ENCODE results near the gene GNAQ. TPM values are rescaled to one million over a fixed set of nuclear protein-coding genes. Genes with fewer than 3 reads are reported as not detected.
"Not testable (repeated sequence)": the region's sequence is repeated elsewhere in the genome, so short reads cannot be mapped to it uniquely, and the experiment has no call there.

GNAQ gene
- total and polyA plus RNA-seq, 2 of the 13 experiments (the other 11 are each of a cell fraction or from before 2014, with no cell fraction given), result 16.5 to 17.7 TPM

DNA sequence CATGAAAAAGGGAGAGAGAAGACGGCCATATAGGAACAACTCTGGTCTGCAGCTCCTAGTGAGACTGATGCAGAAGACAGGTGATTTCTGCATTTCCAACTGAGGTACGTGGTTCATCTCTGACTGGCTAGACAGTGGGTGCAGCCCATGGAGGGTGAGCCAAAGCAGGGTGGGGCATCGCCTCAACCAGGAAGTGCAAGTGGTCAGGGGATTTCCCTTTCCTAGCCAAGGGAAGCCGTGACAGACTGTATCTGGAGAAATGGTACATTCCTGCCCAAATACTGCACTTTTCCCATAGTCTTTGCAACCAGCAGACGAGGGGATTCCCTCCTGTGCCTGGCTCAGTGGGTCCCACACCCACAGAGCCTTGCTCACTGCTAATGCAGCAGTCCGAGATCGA, 22.6 kb upstream of the GNAQ start:
- DNase-seq (ENCODE audit: low spot score); H2AFZ ChIP-seq (ENCODE audit: low read length); H3K27me3 ChIP-seq (ENCODE audit: control insufficient read depth in 1 of 2, insufficient read depth in 2 of 2, low read length in 2 of 2); H3K9ac ChIP-seq (ENCODE audit: insufficient read depth, low read depth, low read length); H3K4me1 ChIP-seq (ENCODE audit: insufficient read depth, low read length); intact Hi-C loops (cut with micrococcal nuclease; ENCODE audit: unreplicated experiment); CTCF ChIA-PET (ENCODE audit: low intra/inter-chr PET ratio, low total read pairs); POLR2A ChIA-PET; H4K20me1 ChIP-seq (ENCODE audit: insufficient read depth, low read length); H3K9me3 ChIP-seq (ENCODE audit: low read length); H3K27ac ChIP-seq (ENCODE audit: extremely low read length, insufficient read depth, low read length); BruUV-seq (replicated peaks); H3K36me3 ChIP-seq (replicated peaks in 1 of 2; ENCODE audit: control insufficient read depth in 1 of 2, insufficient read depth in 2 of 2, low read length in 2 of 2); in situ Hi-C loops (cut with HindIII; ENCODE audit: extremely low pct_ligation_motif_present, low pct_unique_long_range_greater_than_20kb); ATAC-seq; H3K79me2 ChIP-seq (ENCODE audit: insufficient read depth, low read length); FAIRE-seq: not testable (repeated sequence)
- peak overlapping the region in 2 of 3 experiments; percentile 42 to 57; a peak in 4 of 6 replicates for H3K4me3 ChIP-seq (replicated peaks in 1 of 3; ENCODE audit: insufficient read depth in 1 of 3, low read depth in 2 of 3, low read length in 3 of 3)
- WGBS (ENCODE audit: low lambda C conversion rate), result 26% methylated on average over 5 of the region's 7 CpGs
- TF ChIP-seq ELF1 (CRISPR knock-in tag; IDR thresholded peaks at IDR 0.05), result peak; percentile 75
- H3K4me2 ChIP-seq (ENCODE audit: low read depth, low read length), result peak overlapping the region; percentile 63

GRCh38 chr9:78053627-78054026, 22.0 kb upstream of the GNAQ start:
- no peaks in the 10 kb centered on the region for H3K79me2 ChIP-seq (ENCODE audit: insufficient read depth, low read length)
- H3K27me3 ChIP-seq (ENCODE audit: control insufficient read depth in 1 of 2, insufficient read depth in 2 of 2, low read length in 2 of 2), result no peaks in the 10 kb centered on the region; a peak in 1 of 5 replicates
- BruUV-seq (replicated peaks), result no TSS peak
- no peak for FAIRE-seq
- no peaks in the 10 kb centered on the region for H3K36me3 ChIP-seq (replicated peaks in 1 of 2; ENCODE audit: control insufficient read depth in 1 of 2, insufficient read depth in 2 of 2, low read length in 2 of 2)
- no peak overlapping the region for H3K4me3 ChIP-seq (replicated peaks in 1 of 3; ENCODE audit: insufficient read depth in 1 of 3, low read depth in 2 of 3, low read length in 3 of 3)
- DNase-seq (ENCODE audit: low spot score), result no peak
- no peaks in the 10 kb centered on the region for H3K4me1 ChIP-seq (ENCODE audit: insufficient read depth, low read length)
- no peak overlapping the region for H3K27ac ChIP-seq (ENCODE audit: extremely low read length, insufficient read depth, low read length)
- no peak overlapping the region for H3K9ac ChIP-seq (ENCODE audit: insufficient read depth, low read depth, low read length)
- no peak for TF ChIP-seq ZNF3 (CRISPR knock-in tag; IDR thresholded peaks at IDR 0.05)
- TF ChIP-seq, protein P1, sequence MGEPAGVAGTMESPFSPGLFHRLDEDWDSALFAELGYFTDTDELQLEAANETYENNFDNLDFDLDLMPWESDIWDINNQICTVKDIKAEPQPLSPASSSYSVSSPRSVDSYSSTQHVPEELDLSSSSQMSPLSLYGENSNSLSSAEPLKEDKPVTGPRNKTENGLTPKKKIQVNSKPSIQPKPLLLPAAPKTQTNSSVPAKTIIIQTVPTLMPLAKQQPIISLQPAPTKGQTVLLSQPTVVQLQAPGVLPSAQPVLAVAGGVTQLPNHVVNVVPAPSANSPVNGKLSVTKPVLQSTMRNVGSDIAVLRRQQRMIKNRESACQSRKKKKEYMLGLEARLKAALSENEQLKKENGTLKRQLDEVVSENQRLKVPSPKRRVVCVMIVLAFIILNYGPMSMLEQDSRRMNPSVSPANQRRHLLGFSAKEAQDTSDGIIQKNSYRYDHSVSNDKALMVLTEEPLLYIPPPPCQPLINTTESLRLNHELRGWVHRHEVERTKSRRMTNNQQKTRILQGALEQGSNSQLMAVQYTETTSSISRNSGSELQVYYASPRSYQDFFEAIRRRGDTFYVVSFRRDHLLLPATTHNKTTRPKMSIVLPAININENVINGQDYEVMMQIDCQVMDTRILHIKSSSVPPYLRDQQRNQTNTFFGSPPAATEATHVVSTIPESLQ (CRISPR knock-in tag; conservative IDR thresholded peaks at IDR 0.05), result no peak
- in situ Hi-C loops (cut with HindIII; ENCODE audit: extremely low pct_ligation_motif_present, low pct_unique_long_range_greater_than_20kb) (no loop called here), intact Hi-C loops (cut with micrococcal nuclease; ENCODE audit: unreplicated experiment) (no loop called here)
- H3K4me2 ChIP-seq (ENCODE audit: low read depth, low read length), result no peak overlapping the region
- no peaks in the 10 kb centered on the region for H3K9me3 ChIP-seq (ENCODE audit: low read length)
- H4K20me1 ChIP-seq (ENCODE audit: insufficient read depth, low read length), result no peaks in the 10 kb centered on the region
- ATAC-seq, result no peak
- H2AFZ ChIP-seq (ENCODE audit: low read length), result no peak overlapping the region
- ChIA-PET CTCF (ENCODE audit: low intra/inter-chr PET ratio, low total read pairs) (no interaction called here), POLR2A (no interaction called here)
- 68% methylated on average over 3 of the region's 3 CpGs for WGBS (ENCODE audit: low lambda C conversion rate)

Data from HepG2 (cell line).